ENCODE results near the gene FCRL1. TPM values are rescaled to one million over a fixed set of nuclear protein-coding genes. Genes with fewer than 3 reads are reported as not detected.

Gene FCRL1
- total RNA-seq, 1 experiment from 2014 or later: not detected

DNA sequence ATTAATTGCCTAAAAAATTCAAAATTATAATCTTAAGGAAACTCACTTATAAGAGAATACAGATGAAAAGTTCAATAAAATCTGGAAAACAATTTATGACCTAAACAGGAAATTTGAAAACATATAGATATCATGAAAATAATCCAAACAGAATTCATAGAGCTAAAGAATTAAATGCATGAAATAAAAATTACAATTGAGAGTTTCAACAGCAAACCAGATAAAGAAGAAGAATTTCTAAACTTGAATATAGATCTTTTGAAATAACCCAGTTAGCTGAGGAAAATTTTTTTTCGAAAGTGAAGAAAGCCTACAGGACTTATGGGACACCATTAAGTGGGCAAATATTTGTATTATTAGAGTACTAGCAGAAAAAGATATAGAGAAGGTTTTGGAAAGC, 6.7 kb downstream of the FCRL1 start:
- ATAC-seq: no peak
- H3K27me3 Mint-ChIP-seq (ENCODE audit: low read depth): peaks cover 5% of the 10 kb centered on the region; the same call in 1 of the 2 replicates
- no peak overlapping the region for H3K27ac Mint-ChIP-seq
- no peak overlapping the region for H3K4me3 Mint-ChIP-seq
- POLR2A ChIA-PET: no interaction called here
- CTCF ChIA-PET: interaction anchor here (0.6 to 1.2 kb wide), 2 partner anchors 135 to 233 kb away, joined by 3 read pairs; no protein-coding TSS in a partner anchor
- no peak for DNase-seq (ENCODE audit: low spot score)
- TF ChIP-seq, protein P1, sequence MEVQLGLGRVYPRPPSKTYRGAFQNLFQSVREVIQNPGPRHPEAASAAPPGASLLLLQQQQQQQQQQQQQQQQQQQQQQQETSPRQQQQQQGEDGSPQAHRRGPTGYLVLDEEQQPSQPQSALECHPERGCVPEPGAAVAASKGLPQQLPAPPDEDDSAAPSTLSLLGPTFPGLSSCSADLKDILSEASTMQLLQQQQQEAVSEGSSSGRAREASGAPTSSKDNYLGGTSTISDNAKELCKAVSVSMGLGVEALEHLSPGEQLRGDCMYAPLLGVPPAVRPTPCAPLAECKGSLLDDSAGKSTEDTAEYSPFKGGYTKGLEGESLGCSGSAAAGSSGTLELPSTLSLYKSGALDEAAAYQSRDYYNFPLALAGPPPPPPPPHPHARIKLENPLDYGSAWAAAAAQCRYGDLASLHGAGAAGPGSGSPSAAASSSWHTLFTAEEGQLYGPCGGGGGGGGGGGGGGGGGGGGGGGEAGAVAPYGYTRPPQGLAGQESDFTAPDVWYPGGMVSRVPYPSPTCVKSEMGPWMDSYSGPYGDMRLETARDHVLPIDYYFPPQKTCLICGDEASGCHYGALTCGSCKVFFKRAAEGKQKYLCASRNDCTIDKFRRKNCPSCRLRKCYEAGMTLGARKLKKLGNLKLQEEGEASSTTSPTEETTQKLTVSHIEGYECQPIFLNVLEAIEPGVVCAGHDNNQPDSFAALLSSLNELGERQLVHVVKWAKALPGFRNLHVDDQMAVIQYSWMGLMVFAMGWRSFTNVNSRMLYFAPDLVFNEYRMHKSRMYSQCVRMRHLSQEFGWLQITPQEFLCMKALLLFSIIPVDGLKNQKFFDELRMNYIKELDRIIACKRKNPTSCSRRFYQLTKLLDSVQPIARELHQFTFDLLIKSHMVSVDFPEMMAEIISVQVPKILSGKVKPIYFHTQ (CRISPR knock-in tag; IDR thresholded peaks at IDR 0.05): no peak
- TF ChIP-seq TEAD1 (CRISPR knock-in tag; IDR thresholded peaks at IDR 0.05): no peak
- no peak for TF ChIP-seq ZNF416 (CRISPR knock-in tag; IDR thresholded peaks at IDR 0.05)
- TF ChIP-seq, protein P2, sequence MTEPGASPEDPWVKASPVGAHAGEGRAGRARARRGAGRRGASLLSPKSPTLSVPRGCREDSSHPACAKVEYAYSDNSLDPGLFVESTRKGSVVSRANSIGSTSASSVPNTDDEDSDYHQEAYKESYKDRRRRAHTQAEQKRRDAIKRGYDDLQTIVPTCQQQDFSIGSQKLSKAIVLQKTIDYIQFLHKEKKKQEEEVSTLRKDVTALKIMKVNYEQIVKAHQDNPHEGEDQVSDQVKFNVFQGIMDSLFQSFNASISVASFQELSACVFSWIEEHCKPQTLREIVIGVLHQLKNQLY (CRISPR knock-in tag; IDR thresholded peaks at IDR 0.05): no peak
- TF ChIP-seq CREM (CRISPR knock-in tag; IDR thresholded peaks at IDR 0.05): no peak
- TF ChIP-seq RELA (CRISPR knock-in tag; IDR thresholded peaks at IDR 0.05; ENCODE audit: borderline replicate concordance): no peak
- TF ChIP-seq, protein P3, sequence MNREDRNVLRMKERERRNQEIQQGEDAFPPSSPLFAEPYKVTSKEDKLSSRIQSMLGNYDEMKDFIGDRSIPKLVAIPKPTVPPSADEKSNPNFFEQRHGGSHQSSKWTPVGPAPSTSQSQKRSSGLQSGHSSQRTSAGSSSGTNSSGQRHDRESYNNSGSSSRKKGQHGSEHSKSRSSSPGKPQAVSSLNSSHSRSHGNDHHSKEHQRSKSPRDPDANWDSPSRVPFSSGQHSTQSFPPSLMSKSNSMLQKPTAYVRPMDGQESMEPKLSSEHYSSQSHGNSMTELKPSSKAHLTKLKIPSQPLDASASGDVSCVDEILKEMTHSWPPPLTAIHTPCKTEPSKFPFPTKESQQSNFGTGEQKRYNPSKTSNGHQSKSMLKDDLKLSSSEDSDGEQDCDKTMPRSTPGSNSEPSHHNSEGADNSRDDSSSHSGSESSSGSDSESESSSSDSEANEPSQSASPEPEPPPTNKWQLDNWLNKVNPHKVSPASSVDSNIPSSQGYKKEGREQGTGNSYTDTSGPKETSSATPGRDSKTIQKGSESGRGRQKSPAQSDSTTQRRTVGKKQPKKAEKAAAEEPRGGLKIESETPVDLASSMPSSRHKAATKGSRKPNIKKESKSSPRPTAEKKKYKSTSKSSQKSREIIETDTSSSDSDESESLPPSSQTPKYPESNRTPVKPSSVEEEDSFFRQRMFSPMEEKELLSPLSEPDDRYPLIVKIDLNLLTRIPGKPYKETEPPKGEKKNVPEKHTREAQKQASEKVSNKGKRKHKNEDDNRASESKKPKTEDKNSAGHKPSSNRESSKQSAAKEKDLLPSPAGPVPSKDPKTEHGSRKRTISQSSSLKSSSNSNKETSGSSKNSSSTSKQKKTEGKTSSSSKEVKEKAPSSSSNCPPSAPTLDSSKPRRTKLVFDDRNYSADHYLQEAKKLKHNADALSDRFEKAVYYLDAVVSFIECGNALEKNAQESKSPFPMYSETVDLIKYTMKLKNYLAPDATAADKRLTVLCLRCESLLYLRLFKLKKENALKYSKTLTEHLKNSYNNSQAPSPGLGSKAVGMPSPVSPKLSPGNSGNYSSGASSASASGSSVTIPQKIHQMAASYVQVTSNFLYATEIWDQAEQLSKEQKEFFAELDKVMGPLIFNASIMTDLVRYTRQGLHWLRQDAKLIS (CRISPR knock-in tag; IDR thresholded peaks at IDR 0.05; ENCODE audit: borderline replicate concordance): no peak
- TF ChIP-seq NR2C2 (CRISPR knock-in tag; IDR thresholded peaks at IDR 0.05): no peak
- TF ChIP-seq, protein P4, sequence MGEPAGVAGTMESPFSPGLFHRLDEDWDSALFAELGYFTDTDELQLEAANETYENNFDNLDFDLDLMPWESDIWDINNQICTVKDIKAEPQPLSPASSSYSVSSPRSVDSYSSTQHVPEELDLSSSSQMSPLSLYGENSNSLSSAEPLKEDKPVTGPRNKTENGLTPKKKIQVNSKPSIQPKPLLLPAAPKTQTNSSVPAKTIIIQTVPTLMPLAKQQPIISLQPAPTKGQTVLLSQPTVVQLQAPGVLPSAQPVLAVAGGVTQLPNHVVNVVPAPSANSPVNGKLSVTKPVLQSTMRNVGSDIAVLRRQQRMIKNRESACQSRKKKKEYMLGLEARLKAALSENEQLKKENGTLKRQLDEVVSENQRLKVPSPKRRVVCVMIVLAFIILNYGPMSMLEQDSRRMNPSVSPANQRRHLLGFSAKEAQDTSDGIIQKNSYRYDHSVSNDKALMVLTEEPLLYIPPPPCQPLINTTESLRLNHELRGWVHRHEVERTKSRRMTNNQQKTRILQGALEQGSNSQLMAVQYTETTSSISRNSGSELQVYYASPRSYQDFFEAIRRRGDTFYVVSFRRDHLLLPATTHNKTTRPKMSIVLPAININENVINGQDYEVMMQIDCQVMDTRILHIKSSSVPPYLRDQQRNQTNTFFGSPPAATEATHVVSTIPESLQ (CRISPR knock-in tag; IDR thresholded peaks at IDR 0.05): no peak
- no peak for TF ChIP-seq FOXP1 (CRISPR knock-in tag; IDR thresholded peaks at IDR 0.05; ENCODE audit: borderline replicate concordance)
- no peak for TF ChIP-seq GRHL2 (CRISPR knock-in tag; IDR thresholded peaks at IDR 0.05; ENCODE audit: insufficient replicate concordance, severe bottlenecking)
- H3K9me3 Mint-ChIP-seq: peaks cover 21% of the 10 kb centered on the region; the same call in 1 of the 2 replicates
- no peaks in the 10 kb centered on the region for H3K36me3 Mint-ChIP-seq
- H3K4me1 Mint-ChIP-seq: no peaks in the 10 kb centered on the region

GRCh38 chr1:157806431-157807149, 13.3 kb downstream of the FCRL1 start:
- no peaks in the 10 kb centered on the region; the same call in none of the 2 replicates for H3K27me3 Mint-ChIP-seq (ENCODE audit: low read depth)
- no peaks in the 10 kb centered on the region for H3K4me1 Mint-ChIP-seq
- no peaks in the 10 kb centered on the region for H3K36me3 Mint-ChIP-seq
- ChIA-PET POLR2A (no interaction called here), CTCF (no interaction called here)
- no peaks in the 10 kb centered on the region for H3K9me3 Mint-ChIP-seq
- ATAC-seq (no peak; the same call in 1 of the 2 replicates), DNase-seq (ENCODE audit: low spot score) (no peak)
- no peak overlapping the region for H3K4me3 Mint-ChIP-seq
- H3K27ac Mint-ChIP-seq: no peak overlapping the region
- TF ChIP-seq TCF7 (CRISPR knock-in tag; IDR thresholded peaks at IDR 0.05; ENCODE audit: low read depth): no peak
- TF ChIP-seq, protein P5, sequence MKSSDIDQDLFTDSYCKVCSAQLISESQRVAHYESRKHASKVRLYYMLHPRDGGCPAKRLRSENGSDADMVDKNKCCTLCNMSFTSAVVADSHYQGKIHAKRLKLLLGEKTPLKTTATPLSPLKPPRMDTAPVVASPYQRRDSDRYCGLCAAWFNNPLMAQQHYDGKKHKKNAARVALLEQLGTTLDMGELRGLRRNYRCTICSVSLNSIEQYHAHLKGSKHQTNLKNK (CRISPR knock-in tag; IDR thresholded peaks at IDR 0.05): no peak
- no peak for TF ChIP-seq ZNF263 (CRISPR knock-in tag; IDR thresholded peaks at IDR 0.05; ENCODE audit: low read depth)
- TF ChIP-seq RELA (CRISPR knock-in tag; IDR thresholded peaks at IDR 0.05; ENCODE audit: borderline replicate concordance): no peak
- TF ChIP-seq, protein P2 (CRISPR knock-in tag; IDR thresholded peaks at IDR 0.05): no peak
- TF ChIP-seq IRF2 (CRISPR knock-in tag; IDR thresholded peaks at IDR 0.05; ENCODE audit: borderline replicate concordance, low read depth): no peak
- TF ChIP-seq RORB (CRISPR knock-in tag; IDR thresholded peaks at IDR 0.05): no peak
- no peak for TF ChIP-seq ARID4B (CRISPR knock-in tag; IDR thresholded peaks at IDR 0.05; ENCODE audit: borderline replicate concordance)
- TF ChIP-seq PRRX2 (CRISPR knock-in tag; IDR thresholded peaks at IDR 0.05): no peak

Data from WTC11 (cell line).